HepG2 (cell line): Measurements from ENCODE around the gene LCE3A. TPM values are rescaled to one million over a fixed set of nuclear protein-coding genes. Genes with fewer than 3 reads are reported as not detected.

ENCODE experiments used
- ATAC-seq: fragments of 200-7000 bp; cut with Tn5 transposase; 3 replicates; pipeline ENCODE4 v1.9.1; 2020; ENCODE audit warnings: mild to moderate bottlenecking, moderate library complexity
- BruUV-seq: library from RNA; stranded (reverse); fragments of 400-500 nt; replicated peaks from 2 replicates; lab custom pipeline; 2021; lab: Mats Ljungman, UMichigan
- CTCF ChIA-PET: fragments of 300-600 bp; formaldehyde crosslinking; extraction: SDS; loops from one replicate; lab custom pipeline; 2021; ENCODE audit warnings: low total read pairs, inconsistent platforms, low intra/inter-chr PET ratio; lab: Yijun Ruan, JAX
- POLR2A ChIA-PET: fragments of 350-600 bp; sonication (Branson Sonifier 250); formaldehyde crosslinking; loops from one replicate; lab custom pipeline; 2020; ENCODE audit warnings: antibody characterized with exemption, inconsistent platforms; lab: Yijun Ruan, JAX
- DNase-seq: peaks from one replicate; pipeline ENCODE4 v3.0.0-alpha.2; 2015; ENCODE audit warnings: low spot score
- FAIRE-seq: peaks from 3 replicates; lab custom pipeline; 2011; peaks lifted over from hg19 to GRCh38; lab: Jason Lieb, UNC
- H2AFZ ChIP-seq: one replicate; pipeline ENCODE4 v1.6.1; 2011; ENCODE audit warnings: low read length, inconsistent platforms
- H3K27ac ChIP-seq: fragments of 300-600 bp; 3 replicates; pipeline ENCODE4 v1.8.0; 2011; ENCODE audit warnings: mixed run types, mild to moderate bottlenecking, mixed read lengths, low read length, inconsistent platforms; ENCODE audit not compliant: insufficient read depth; ENCODE audit errors: extremely low read length
- H3K27me3 ChIP-seq, 2 experiments: fragments of 200-600 bp in 1 of 2; 2 replicates in 1 of 2; 3 replicates in 1 of 2; pipeline versions ENCODE4 v1.6.0 to v1.8.0; 2011; ENCODE audit warnings: low read length in 2 of 2, mild to moderate bottlenecking in 2 of 2, moderate library complexity in 2 of 2, inconsistent platforms in 1 of 2; ENCODE audit not compliant: insufficient read depth in 2 of 2, control insufficient read depth in 1 of 2
- H3K36me3 ChIP-seq, 2 experiments: fragments of 200-600 bp in 1 of 2; replicated peaks in 1 of 2; 2 replicates in 1 of 2; 3 replicates in 1 of 2; pipeline versions ENCODE4 v1.5.1 to v1.8.0; 2011; ENCODE audit warnings: low read length in 2 of 2, inconsistent platforms in 1 of 2; ENCODE audit not compliant: insufficient read depth in 2 of 2, control insufficient read depth in 1 of 2
- H3K4me1 ChIP-seq: 2 replicates; pipeline ENCODE4 v1.5.1; 2012; ENCODE audit warnings: low read length, inconsistent platforms; ENCODE audit not compliant: insufficient read depth
- H3K4me2 ChIP-seq: 2 replicates; pipeline ENCODE4 v1.6.0; 2011; ENCODE audit warnings: low read depth, low read length, inconsistent platforms
- H3K4me3 ChIP-seq, 3 experiments: fragments of 200-600 bp in 1 of 3; sonication (generic), shearing (Covaris generic) in 1 of 3; replicated peaks in 1 of 3; 2 replicates each; pipeline ENCODE4 v1.5.1; 2011 to 2016; ENCODE audit warnings: low read length in 3 of 3, inconsistent platforms in 2 of 3, low read depth in 2 of 3, mild to moderate bottlenecking in 2 of 3, control low read depth in 1 of 3, mixed read lengths in 1 of 3; ENCODE audit not compliant: insufficient read depth in 1 of 3
- H3K79me2 ChIP-seq: one replicate; pipeline ENCODE4 v1.6.1; 2011; ENCODE audit warnings: low read length, inconsistent platforms; ENCODE audit not compliant: insufficient read depth
- H3K9ac ChIP-seq: 2 replicates; pipeline ENCODE4 v1.6.0; 2011; ENCODE audit warnings: mild to moderate bottlenecking, low read depth, low read length, inconsistent platforms; ENCODE audit not compliant: insufficient read depth
- H3K9me3 ChIP-seq: 2 replicates; pipeline ENCODE4 v1.5.1; 2012; ENCODE audit warnings: mild to moderate bottlenecking, low read length
- H4K20me1 ChIP-seq: 2 replicates; pipeline ENCODE4 v1.6.0; 2011; ENCODE audit warnings: inconsistent platforms, mild to moderate bottlenecking, low read length, moderate library complexity; ENCODE audit not compliant: insufficient read depth
- BCL3 ChIP-seq: sonication (generic); formaldehyde crosslinking; IDR thresholded peaks from 2 replicates; pipeline ENCODE4 v1.5.1; 2020; ENCODE audit warnings: mild to moderate bottlenecking, missing genetic modification reagents, moderate library complexity
- NFE2L2 ChIP-seq: fragments of 150-350 bp; IDR thresholded peaks from 2 replicates; pipeline ENCODE4 v1.6.1; 2014; ENCODE audit warnings: low read length
- U2AF1 ChIP-seq: fragments of 200-400 bp; formaldehyde crosslinking; optimal IDR thresholded peaks from 2 replicates; pipeline ENCODE3; 2017; ENCODE audit warnings: mild to moderate bottlenecking, low read depth, low read length
- ZNF326 ChIP-seq: sonication (generic); formaldehyde crosslinking; IDR thresholded peaks from 2 replicates; pipeline ENCODE4 v1.4.0; 2020; ENCODE audit warnings: missing genetic modification reagents, borderline replicate concordance
- ZNF446 ChIP-seq: sonication (generic); formaldehyde crosslinking; IDR thresholded peaks from 2 replicates; pipeline ENCODE4 v1.5.0; 2020; ENCODE audit warnings: mild to moderate bottlenecking, missing genetic modification reagents
- ZNF577 ChIP-seq: sonication (generic); formaldehyde crosslinking; IDR thresholded peaks from 2 replicates; pipeline ENCODE4 v1.4.0; 2020; ENCODE audit warnings: mild to moderate bottlenecking, low read depth, missing genetic modification reagents, borderline replicate concordance
- ZNF660 ChIP-seq: sonication (generic); formaldehyde crosslinking; IDR thresholded peaks from 2 replicates; pipeline ENCODE4 v1.5.1; 2020; ENCODE audit warnings: mild to moderate bottlenecking, low read depth, missing genetic modification reagents, borderline replicate concordance
- WGBS: methylation state at CpG from one replicate; pipeline ENCODE4 v1.1.6; 2017; ENCODE audit warnings: low lambda C conversion rate; 5-methylcytosine and 5-hydroxymethylcytosine counted together
- in situ Hi-C: cut with HindIII; loops from 2 replicates; pipeline ENCODE4 v1.10.0; 2017; ENCODE audit warnings: low pct_unique_long_range_greater_than_20kb; ENCODE audit not compliant: extremely low pct_ligation_motif_present
- intact Hi-C: fragments of 100-400 bp; cut with micrococcal nuclease; formaldehyde crosslinking; loops from one replicate; pipeline ENCODE4 v1.10.0; 2022; ENCODE audit not compliant: unreplicated experiment
- polyA plus RNA-seq, 8 experiments: library from polyadenylated mRNA; depleted of rRNA in 3 of 8; stranded (reverse) in 7 of 8; unstranded in 1 of 8; fragments of >200 nt; fragmentation: Illumina TruSeq in 4 of 8; extraction: Trizol in 4 of 8; gene quantifications; 2 replicates each; pipeline versions ENCODE4 v1.2.1 to v1.2.3, GENCODE V29; 2011 to 2016; ENCODE audit warnings: low read depth in 4 of 8, missing spikeins in 1 of 8, mixed read lengths in 1 of 8; ENCODE audit not compliant: insufficient read depth in 1 of 8
- total RNA-seq, 5 experiments: library from RNA; depleted of rRNA; stranded (reverse); fragments of >200 nt; fragmentation: Illumina TruSeq; extraction: Trizol; gene quantifications; 2 replicates each; pipeline ENCODE4 v1.2.3, GENCODE V29; 2016; ENCODE audit warnings: low read depth in 1 of 5

Gene LCE3A
- total and polyA plus RNA-seq, 2 of the 13 experiments (the other 11 are each of a cell fraction or from before 2014, with no cell fraction given): not detected

GRCh38 chr1:152585586-152585985, 37.3 kb downstream of the LCE3A start:
- in situ Hi-C loops (no loop called here), intact Hi-C loops (no loop called here)
- no peak for FAIRE-seq
- H3K4me1 ChIP-seq: no peaks in the 10 kb centered on the region
- ChIA-PET CTCF (no interaction called here), POLR2A (no interaction called here)
- H3K4me3 ChIP-seq: no peak overlapping the region
- no peaks in the 10 kb centered on the region for H3K79me2 ChIP-seq
- WGBS: no CpG with 5 or more reads among the region's 1 CpG
- no peak overlapping the region for H2AFZ ChIP-seq
- no peak for TF ChIP-seq BCL3 (CRISPR knock-in tag)
- no peak for TF ChIP-seq ZNF446
- TF ChIP-seq ZNF660: no peak
- TF ChIP-seq ZNF577 (CRISPR knock-in tag): no peak
- no peak for TF ChIP-seq U2AF1
- no TSS peak for BruUV-seq
- H3K27ac ChIP-seq: no peak overlapping the region
- DNase-seq: no peak
- no peaks in the 10 kb centered on the region for H3K36me3 ChIP-seq
- no peak overlapping the region for H3K9ac ChIP-seq
- no peaks in the 10 kb centered on the region for H3K27me3 ChIP-seq
- ATAC-seq: no peak
- no peak overlapping the region for H3K4me2 ChIP-seq
- no peaks in the 10 kb centered on the region for H3K9me3 ChIP-seq
- H4K20me1 ChIP-seq: no peaks in the 10 kb centered on the region

- H3K79me2 ChIP-seq: no peaks in the 10 kb centered on the region
- no peak overlapping the region for H3K4me2 ChIP-seq
- H3K27me3 ChIP-seq: no peaks in the 10 kb centered on the region
- DNase-seq (no peak), ATAC-seq (no peak), FAIRE-seq (no peak)
- H3K4me3 ChIP-seq: no peak overlapping the region
- CTCF ChIA-PET: no interaction called here
- H4K20me1 ChIP-seq: no peaks in the 10 kb centered on the region
- H3K9me3 ChIP-seq: no peaks in the 10 kb centered on the region
- H3K36me3 ChIP-seq: no peaks in the 10 kb centered on the region
- TF ChIP-seq NFE2L2 (peak; percentile 29; the same call in 1 of the 2 replicates), ZNF326 (no peak)
- no peak overlapping the region for H3K27ac ChIP-seq
- no peak overlapping the region for H2AFZ ChIP-seq
- H3K4me1 ChIP-seq: no peaks in the 10 kb centered on the region
- in situ Hi-C loops (no loop called here), intact Hi-C loops (no loop called here)
- H3K9ac ChIP-seq: no peak overlapping the region
- POLR2A ChIA-PET: no interaction called here
- BruUV-seq: no TSS peak
- WGBS: 0% methylated on average over 1 of the region's 1 CpG
These were observed 40.3 kb downstream of the LCE3A start for GRCh38 chr1:152582647-152583046.
